Kidney epithelial cell (primary cell): Measurements from ENCODE around the gene KATNB1. TPM values are rescaled to one million over a fixed set of nuclear protein-coding genes. Genes with fewer than 3 reads are reported as not detected.
"Not testable (repeated sequence)": the region's sequence is repeated elsewhere in the genome, so short reads cannot be mapped to it uniquely, and the experiment has no call there.

Source experiments
- DNase-seq: peaks from one replicate; pipeline ENCODE4 v3.0.0-alpha.2; 2010; ENCODE audit warnings: low read depth
- H3K27me3 ChIP-seq: 2 replicates; pipeline ENCODE4 v1.6.0; 2011; ENCODE audit warnings: low read length; ENCODE audit not compliant: control insufficient read depth, insufficient read depth
- H3K36me3 ChIP-seq: 2 replicates; pipeline ENCODE4 v1.5.1; 2011; ENCODE audit warnings: low read length; ENCODE audit not compliant: control insufficient read depth, insufficient read depth
- H3K4me3 ChIP-seq: 2 replicates; pipeline ENCODE4 v1.5.1; 2011; ENCODE audit warnings: low read depth, mild to moderate bottlenecking, control low read depth, low read length
- total RNA-seq: library from RNA; depleted of rRNA; stranded (reverse); fragments of >200 nt; gene quantifications from 2 replicates; pipeline ENCODE4 v1.2.3, GENCODE V29; 2015
- TF ChIP-seq, protein P1 (sequence below): IDR thresholded peaks from 2 replicates; pipeline ENCODE4 v1.5.1; 2011; ENCODE audit warnings: mild to moderate bottlenecking, moderate library complexity, low read length, control low read depth, inconsistent platforms; ENCODE audit not compliant: insufficient read depth, poor library complexity, severe bottlenecking

KATNB1 gene
- total RNA-seq, 1 donor from 2014 or later: 26.3 TPM

DNA sequence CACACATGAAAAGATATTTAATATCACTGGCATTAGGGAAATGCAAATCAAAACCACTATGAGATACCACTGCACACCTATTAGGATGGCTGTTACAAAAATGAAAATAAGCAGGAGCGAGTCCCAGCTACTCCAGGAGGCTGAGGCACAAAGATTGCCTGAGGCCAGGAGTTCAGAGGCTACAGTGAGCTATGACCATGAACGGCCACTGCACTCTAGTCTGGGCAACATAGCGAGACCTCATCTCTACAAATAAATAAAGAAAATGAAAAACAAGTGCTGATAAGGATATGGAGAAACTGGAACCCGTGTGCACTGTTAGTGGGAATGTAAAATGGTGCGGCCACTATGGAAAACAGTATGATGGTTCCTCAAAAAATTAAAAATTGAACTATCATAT is 43.1 kb downstream of the KATNB1 start:
- H3K36me3 ChIP-seq: peaks cover 5% of the 10 kb centered on the region

DNA sequence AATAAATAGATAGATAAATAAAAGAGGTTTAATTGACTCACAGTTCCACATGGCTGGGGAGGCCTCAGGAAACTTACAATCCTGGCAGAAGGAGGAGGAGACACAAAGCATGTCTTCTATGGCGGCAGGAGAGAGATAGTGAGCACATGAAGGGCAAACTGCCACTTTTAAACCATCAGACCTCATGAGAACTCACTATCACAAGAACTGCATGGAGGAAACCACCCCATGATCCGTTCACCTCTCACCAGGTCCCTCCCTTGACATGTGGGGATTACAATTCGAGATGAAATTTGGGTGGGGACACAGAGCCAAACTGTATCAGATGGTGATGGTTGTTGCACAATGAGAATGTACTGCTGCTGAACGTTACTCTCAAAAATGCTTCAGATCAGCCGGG is 44.3 kb downstream of the KATNB1 start:
- not testable (repeated sequence) for H3K4me3 ChIP-seq, DNase-seq, H3K27me3 ChIP-seq, H3K36me3 ChIP-seq

More for the DNA sequence above, 43.1 kb downstream of the KATNB1 start:
- no peak overlapping the region for H3K4me3 ChIP-seq
- H3K27me3 ChIP-seq: no peaks in the 10 kb centered on the region
- DNase-seq: no peak
- TF ChIP-seq, protein P1, sequence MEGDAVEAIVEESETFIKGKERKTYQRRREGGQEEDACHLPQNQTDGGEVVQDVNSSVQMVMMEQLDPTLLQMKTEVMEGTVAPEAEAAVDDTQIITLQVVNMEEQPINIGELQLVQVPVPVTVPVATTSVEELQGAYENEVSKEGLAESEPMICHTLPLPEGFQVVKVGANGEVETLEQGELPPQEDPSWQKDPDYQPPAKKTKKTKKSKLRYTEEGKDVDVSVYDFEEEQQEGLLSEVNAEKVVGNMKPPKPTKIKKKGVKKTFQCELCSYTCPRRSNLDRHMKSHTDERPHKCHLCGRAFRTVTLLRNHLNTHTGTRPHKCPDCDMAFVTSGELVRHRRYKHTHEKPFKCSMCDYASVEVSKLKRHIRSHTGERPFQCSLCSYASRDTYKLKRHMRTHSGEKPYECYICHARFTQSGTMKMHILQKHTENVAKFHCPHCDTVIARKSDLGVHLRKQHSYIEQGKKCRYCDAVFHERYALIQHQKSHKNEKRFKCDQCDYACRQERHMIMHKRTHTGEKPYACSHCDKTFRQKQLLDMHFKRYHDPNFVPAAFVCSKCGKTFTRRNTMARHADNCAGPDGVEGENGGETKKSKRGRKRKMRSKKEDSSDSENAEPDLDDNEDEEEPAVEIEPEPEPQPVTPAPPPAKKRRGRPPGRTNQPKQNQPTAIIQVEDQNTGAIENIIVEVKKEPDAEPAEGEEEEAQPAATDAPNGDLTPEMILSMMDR: no peak

DNA sequence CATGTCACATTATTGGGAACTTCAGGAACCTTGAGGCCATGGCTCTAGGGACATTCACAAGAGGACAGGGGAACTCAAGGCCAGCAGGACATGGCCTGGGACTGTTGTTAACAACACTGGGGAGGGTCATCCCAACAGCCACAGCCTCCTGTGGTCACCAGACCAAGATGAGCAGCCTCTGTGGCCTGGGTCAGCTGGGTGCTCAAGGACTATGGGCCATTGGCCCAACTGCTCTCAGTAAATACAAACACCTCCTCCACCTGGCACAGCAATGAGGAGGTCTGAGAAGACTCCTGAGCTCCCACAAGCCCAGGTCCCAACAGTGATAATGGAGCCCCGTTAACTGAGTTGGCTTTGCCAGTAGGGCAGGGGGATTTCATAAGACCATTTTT is 45.8 kb downstream of the KATNB1 start:
- Histone ChIP-seq H3K27me3 (no peaks in the 10 kb centered on the region), H3K36me3 (peaks cover 3% of the 10 kb centered on the region), H3K4me3 (no peak overlapping the region)
- TF ChIP-seq, protein P1: no peak
- DNase-seq: no peak

DNA sequence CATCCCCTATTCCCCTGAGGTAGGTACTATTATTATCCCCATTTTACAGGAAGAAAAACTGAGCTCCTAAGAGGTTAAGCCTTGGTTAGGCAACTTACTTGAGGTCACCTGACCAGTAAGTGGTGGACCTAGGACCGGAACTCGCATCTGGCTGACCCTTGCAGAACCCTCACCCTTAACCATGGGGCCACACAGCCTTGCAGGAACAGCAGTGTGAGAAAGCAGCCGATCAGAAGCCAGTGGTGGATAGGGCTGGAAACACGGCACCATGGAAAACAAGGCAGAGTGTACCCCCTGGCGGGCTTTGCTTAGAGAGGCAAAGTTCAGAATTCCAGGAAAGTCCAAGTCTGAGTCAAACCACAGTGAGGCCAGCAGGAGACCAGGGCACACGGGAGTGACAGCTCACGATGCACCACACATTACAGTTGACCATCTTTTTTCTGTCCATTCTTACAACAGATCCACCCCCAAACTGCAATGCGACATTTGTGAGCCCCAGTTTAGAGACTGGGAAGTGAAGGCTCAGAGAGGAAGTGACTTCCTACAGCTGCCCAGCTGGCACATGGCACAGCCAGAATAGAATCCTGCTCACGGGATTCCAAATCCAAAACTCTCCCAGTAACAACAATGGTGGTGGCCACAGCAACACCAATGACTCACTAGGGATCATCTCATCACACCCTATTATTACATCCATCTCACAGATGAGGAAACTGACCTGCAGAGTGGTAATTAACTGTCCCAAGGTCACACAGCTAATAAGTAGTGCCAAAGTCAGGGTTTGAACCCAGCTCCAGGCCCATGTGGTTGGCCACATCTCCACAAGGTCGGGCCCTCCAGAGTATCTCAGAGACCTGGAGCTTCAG is 46.4 kb downstream of the KATNB1 start:
- DNase-seq: no peak
- H3K4me3 ChIP-seq: no peak overlapping the region
- TF ChIP-seq, protein P1: no peak

DNA sequence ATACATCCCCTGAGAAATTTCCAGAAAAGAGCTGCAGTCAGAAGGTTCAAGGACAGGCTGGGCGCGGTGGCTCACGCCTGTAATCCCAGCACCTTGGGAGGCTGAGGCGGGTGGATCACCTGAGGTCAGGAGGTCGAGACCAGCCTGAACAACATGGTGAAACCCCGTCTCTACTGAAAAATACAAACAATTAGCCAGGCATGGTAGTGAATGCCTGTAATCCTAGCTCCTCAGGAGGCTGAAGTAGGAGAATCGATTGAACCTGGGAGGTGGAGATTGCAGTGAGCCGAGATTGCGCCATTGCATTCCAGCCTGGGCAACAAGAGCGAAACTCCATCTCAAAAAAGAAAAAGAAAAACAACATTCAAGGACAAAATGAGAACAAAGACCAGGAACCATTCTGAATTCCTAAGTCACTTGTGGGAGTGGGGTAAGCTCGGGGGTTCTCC is 47.1 kb downstream of the KATNB1 start:
- not testable (repeated sequence) for DNase-seq, H3K36me3 ChIP-seq, H3K27me3 ChIP-seq, H3K4me3 ChIP-seq

More for the DNA sequence above, 46.4 kb downstream of the KATNB1 start:
- H3K27me3 ChIP-seq: no peaks in the 10 kb centered on the region
- peaks cover 1% of the 10 kb centered on the region for H3K36me3 ChIP-seq

DNA sequence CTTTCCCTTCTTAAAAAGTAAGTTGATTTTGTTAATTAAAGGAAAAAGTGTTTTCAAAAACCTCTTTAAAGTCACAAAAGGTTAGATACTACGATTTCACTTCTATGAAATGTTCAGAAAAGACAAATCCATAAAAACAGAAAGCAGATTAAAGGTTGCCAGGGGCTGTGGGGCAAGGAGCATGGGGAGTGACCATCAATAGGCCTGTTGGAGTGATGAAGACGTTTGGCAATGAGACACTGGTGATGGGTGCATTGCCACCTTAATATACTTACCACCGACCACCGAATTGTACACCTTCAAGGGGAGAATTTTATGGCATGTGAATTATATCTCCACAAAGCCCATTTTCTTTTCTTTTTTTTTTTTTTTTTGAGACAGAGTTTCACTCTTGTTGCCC is 47.5 kb downstream of the KATNB1 start:
- Histone ChIP-seq H3K4me3 (no peak overlapping the region), H3K27me3 (no peaks in the 10 kb centered on the region), H3K36me3 (peaks cover 1% of the 10 kb centered on the region)
- no peak for DNase-seq
- TF ChIP-seq, protein P1: no peak

DNA sequence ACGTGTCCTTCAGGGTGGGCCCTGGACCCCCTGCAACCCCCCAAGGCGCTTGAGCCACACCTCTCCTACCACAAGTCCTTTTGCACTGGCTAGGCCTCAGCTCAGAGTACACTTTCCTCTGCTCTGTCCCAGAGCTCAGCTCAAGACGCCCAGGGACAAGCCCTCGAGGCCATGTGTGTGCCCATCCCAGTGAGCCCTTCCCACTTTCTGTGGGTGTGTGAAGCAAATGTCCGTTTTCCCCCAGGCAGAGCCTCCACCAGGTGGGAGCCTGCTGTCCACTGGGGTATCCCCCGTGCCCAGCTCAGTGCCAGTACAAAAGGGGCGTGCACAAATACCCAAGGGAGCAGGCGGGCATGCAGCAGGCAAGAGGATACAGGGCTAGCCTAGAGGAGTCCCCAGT is 48.3 kb downstream of the KATNB1 start:
- Histone ChIP-seq H3K27me3 (no peaks in the 10 kb centered on the region), H3K36me3 (peaks cover 1% of the 10 kb centered on the region), H3K4me3 (no peak overlapping the region)
- no peak for DNase-seq
- TF ChIP-seq, protein P1: no peak
